Neuronal stem cell (in vitro differentiated cells): Measurements from ENCODE around the gene UFD1.
A peak's percentile ranks its signal among the peaks of the same experiment; 100 is the strongest.

Experiments used
- DNase-seq: peaks from one replicate; pipeline ENCODE4 v3.0.0-alpha.2; 2013; ENCODE audit warnings: low spot score
- H2AFZ ChIP-seq: one replicate; pipeline ENCODE4 v1.6.1; 2013; ENCODE audit warnings: mild to moderate bottlenecking, low read length, inconsistent platforms
- H2AK5ac ChIP-seq: 2 replicates; pipeline ENCODE4 v1.6.1; 2013; ENCODE audit warnings: low read depth, mild to moderate bottlenecking, inconsistent platforms, low read length, moderate library complexity, mixed read lengths
- H2BK120ac ChIP-seq: 2 replicates; pipeline ENCODE4 v1.6.1; 2013; ENCODE audit warnings: low read depth, mild to moderate bottlenecking, inconsistent platforms, low read length, moderate library complexity, mixed read lengths
- H2BK12ac ChIP-seq: one replicate; pipeline ENCODE4 v1.6.1; 2013; ENCODE audit warnings: low read length, inconsistent platforms
- H2BK15ac ChIP-seq: 2 replicates; pipeline ENCODE4 v1.6.1; 2013; ENCODE audit warnings: mild to moderate bottlenecking, low read length, inconsistent platforms, mixed read lengths
- H2BK5ac ChIP-seq: one replicate; pipeline ENCODE4 v1.6.1; 2013; ENCODE audit warnings: inconsistent platforms, mild to moderate bottlenecking, low read length, moderate library complexity
- H3K14ac ChIP-seq: one replicate; pipeline ENCODE4 v1.6.1; 2013; ENCODE audit warnings: low read length, inconsistent platforms
- H3K18ac ChIP-seq: 2 replicates; pipeline ENCODE4 v1.6.1; 2013; ENCODE audit warnings: low read length, inconsistent platforms
- H3K23ac ChIP-seq: 2 replicates; pipeline ENCODE4 v1.6.1; 2013; ENCODE audit warnings: low read depth, mild to moderate bottlenecking, mixed read lengths, low read length, inconsistent platforms; ENCODE audit not compliant: poor library complexity
- H3K27ac ChIP-seq: replicated peaks from 3 replicates; pipeline ENCODE4 v1.5.1; 2013; ENCODE audit warnings: low read length, inconsistent platforms
- H3K27me3 ChIP-seq, 3 experiments: 2 replicates each; pipeline ENCODE4 v1.6.1; 2013; ENCODE audit warnings: low read length in 3 of 3, mild to moderate bottlenecking in 2 of 3, inconsistent platforms in 1 of 3, low read depth in 1 of 3, mixed read lengths in 1 of 3, moderate library complexity in 1 of 3; ENCODE audit not compliant: control insufficient read depth in 3 of 3, insufficient read depth in 3 of 3
- H3K36me3 ChIP-seq, 2 donors: replicated peaks in 1 of 2; 2 replicates each; pipeline ENCODE4 v1.6.1; 2013; ENCODE audit warnings: low read length in 2 of 2; ENCODE audit not compliant: control insufficient read depth in 2 of 2, insufficient read depth in 2 of 2
- H3K4ac ChIP-seq: 2 replicates; pipeline ENCODE4 v1.6.1; 2013; ENCODE audit warnings: inconsistent platforms, mild to moderate bottlenecking, low read length, moderate library complexity
- H3K4me1 ChIP-seq, 2 donors: 1 replicate in 1 of 2; 2 replicates in 1 of 2; pipeline ENCODE4 v1.6.1; 2013; ENCODE audit warnings: low read length in 2 of 2, low read depth in 1 of 2; ENCODE audit not compliant: control insufficient read depth in 2 of 2, insufficient read depth in 1 of 2
- H3K4me2 ChIP-seq: one replicate; pipeline ENCODE4 v1.6.1; 2013; ENCODE audit warnings: mild to moderate bottlenecking, low read length, inconsistent platforms; ENCODE audit not compliant: insufficient read depth, poor library complexity, severe bottlenecking
- H3K4me3 ChIP-seq, 2 donors: 2 replicates each; pipeline ENCODE4 v1.5.1; 2013; ENCODE audit warnings: low read length in 2 of 2, mild to moderate bottlenecking in 2 of 2, inconsistent platforms in 1 of 2, moderate library complexity in 1 of 2
- H3K79me1 ChIP-seq: one replicate; pipeline ENCODE4 v1.6.1; 2013; ENCODE audit warnings: low read depth, mild to moderate bottlenecking, inconsistent platforms, low read length, moderate library complexity
- H3K9ac ChIP-seq: one replicate; pipeline ENCODE4 v1.6.1; 2013; ENCODE audit warnings: mild to moderate bottlenecking, low read depth, low read length, inconsistent platforms; ENCODE audit not compliant: poor library complexity
- H3K9me3 ChIP-seq, 2 donors: replicated peaks in 1 of 2; 2 replicates each; pipeline versions ENCODE3 to v1.6.1; 2013; ENCODE audit warnings: low read length in 2 of 2, mild to moderate bottlenecking in 2 of 2, inconsistent platforms in 1 of 2, low read depth in 1 of 2, mixed read lengths in 1 of 2, moderate library complexity in 1 of 2; ENCODE audit not compliant: control insufficient read depth in 2 of 2, insufficient read depth in 1 of 2
- H4K8ac ChIP-seq: one replicate; pipeline ENCODE4 v1.6.1; 2013; ENCODE audit warnings: low read depth, mild to moderate bottlenecking, inconsistent platforms, low read length, moderate library complexity
- H4K91ac ChIP-seq: one replicate; pipeline ENCODE4 v1.6.1; 2013; ENCODE audit warnings: low read length, low read depth, mild to moderate bottlenecking, inconsistent platforms; ENCODE audit not compliant: poor library complexity
- WGBS, 2 donors: extraction: QIAGEN DNeasy Blood & Tissue Kit; methylation state at CpG; one replicate each; pipeline ENCODE4 v1.1.7; 2013; ENCODE audit warnings: missing lambda C conversion rate in 2 of 2, mixed read lengths in 1 of 2; ENCODE audit not compliant: insufficient read length in 2 of 2, insufficient replicate concordance in 1 of 2; ENCODE audit errors: extremely low coverage in 2 of 2; 5-methylcytosine and 5-hydroxymethylcytosine counted together

UFD1 gene

DNA sequence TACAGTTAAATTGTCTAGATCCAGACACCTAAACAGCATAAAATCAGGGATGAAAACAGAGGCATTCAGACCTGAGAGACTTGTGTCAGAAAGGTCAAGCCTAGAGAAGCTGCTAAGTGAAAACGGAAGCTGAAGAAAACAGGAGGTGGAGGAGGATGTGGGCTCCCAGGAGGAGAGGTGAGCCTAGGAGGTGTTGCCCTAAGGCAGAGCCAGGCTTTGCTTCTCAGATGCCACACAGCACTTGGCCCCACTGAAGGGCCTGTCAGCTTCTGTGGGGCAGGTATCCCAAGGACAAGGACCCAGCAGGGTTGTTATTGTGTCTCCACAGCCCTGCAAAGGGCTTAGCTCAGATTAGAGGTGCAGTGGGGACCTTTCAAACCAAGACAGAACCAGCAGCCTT, 14.4 kb downstream of the UFD1 start:
- Histone ChIP-seq H4K91ac (no peak overlapping the region), H2BK15ac (no peak overlapping the region), H3K79me1 (peaks cover 2% of the 10 kb centered on the region), H3K23ac (no peak overlapping the region), H2BK5ac (no peak overlapping the region), H3K14ac (no peak overlapping the region), H3K4ac (no peak overlapping the region), H2AFZ (no peak overlapping the region), H3K36me3 (peaks cover 44 to 96% of the 10 kb centered on the region in 2 donors), H4K8ac (no peak overlapping the region), H2AK5ac (no peak overlapping the region), H3K27me3 (no peaks in the 10 kb centered on the region), H2BK12ac (no peak overlapping the region), H2BK120ac (no peak overlapping the region), H3K9ac (no peak overlapping the region), H3K4me2 (no peak overlapping the region), H3K4me3 (no peak overlapping the region), H3K18ac (no peak overlapping the region), H3K4me1 (peaks cover 0 to 2% of the 10 kb centered on the region in 2 donors), H3K27ac (no peak overlapping the region), H3K9me3 (peaks cover 0 to 3% of the 10 kb centered on the region in 2 donors)
- WGBS, 2 donors: no CpG with 5 or more reads among the region's 1 CpG
- no peak for DNase-seq

DNA sequence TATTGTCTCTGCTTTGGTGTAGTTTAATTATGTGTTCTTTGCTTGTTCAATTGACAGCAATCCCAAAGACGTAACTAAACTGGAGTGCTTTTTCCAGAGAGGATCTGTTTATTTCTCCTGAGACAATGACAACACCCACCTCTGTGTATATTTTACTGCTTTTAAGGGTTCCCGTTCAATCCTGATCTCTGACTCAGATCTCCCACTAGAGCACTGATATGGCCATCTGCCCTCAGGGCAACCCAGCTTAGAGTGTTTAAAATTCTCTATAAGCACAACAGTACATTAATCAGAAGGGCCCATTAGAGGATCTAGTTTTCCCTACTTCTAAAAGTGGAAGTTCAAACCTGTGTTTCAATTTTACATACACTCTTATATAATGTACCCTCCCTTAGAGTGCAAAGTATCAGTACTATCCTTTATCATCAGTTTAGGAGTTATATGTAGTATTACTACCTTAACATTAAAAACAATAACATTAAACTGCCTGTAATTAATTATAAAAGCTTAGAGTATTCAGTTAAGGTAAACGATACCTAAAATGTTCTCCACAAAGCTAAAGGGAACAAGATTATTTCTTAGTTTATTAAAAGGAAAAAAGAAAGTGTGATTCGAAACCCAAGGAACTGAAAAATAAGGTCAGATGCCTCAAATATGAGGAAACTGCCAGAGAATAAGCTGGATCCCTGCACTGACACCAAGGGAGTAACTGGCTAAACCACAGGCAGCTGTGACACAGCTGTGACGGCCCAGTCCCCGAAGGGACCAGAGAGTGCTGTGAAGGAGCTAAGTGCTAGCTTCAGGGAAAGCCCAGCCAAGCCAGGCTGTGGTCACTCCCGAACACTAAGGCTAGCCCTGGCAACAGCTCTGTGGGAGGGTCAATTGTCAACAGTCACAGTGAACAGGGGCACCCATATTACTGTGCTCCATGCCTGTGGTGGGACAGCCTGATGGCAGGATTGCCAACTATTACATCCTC, 15.2 kb downstream of the UFD1 start:
- H2BK15ac ChIP-seq: no peak overlapping the region
- no peak overlapping the region for H3K9ac ChIP-seq
- peaks cover 0 to 2% of the 10 kb centered on the region in 2 donors for H3K4me1 ChIP-seq
- H3K79me1 ChIP-seq: no peaks in the 10 kb centered on the region
- no peak overlapping the region for H2AK5ac ChIP-seq
- no peak overlapping the region for H3K27ac ChIP-seq
- no CpG with 5 or more reads among the region's 7 CpGs for WGBS, 2 donors
- peaks cover 0 to 3% of the 10 kb centered on the region in 2 donors for H3K9me3 ChIP-seq
- DNase-seq: no peak
- H3K4me3 ChIP-seq: peak overlapping the region in 1 of 2 donors; percentile 44
- no peak overlapping the region for H2BK12ac ChIP-seq
- no peak overlapping the region for H2AFZ ChIP-seq
- H2BK5ac ChIP-seq: no peak overlapping the region
- no peak overlapping the region for H3K4ac ChIP-seq
- no peak overlapping the region for H3K18ac ChIP-seq
- H4K91ac ChIP-seq: no peak overlapping the region
- no peak overlapping the region for H2BK120ac ChIP-seq
- no peak overlapping the region for H3K4me2 ChIP-seq
- H4K8ac ChIP-seq: no peak overlapping the region
- no peak overlapping the region for H3K14ac ChIP-seq
- no peak overlapping the region for H3K23ac ChIP-seq
- H3K36me3 ChIP-seq: peaks cover 37 to 93% of the 10 kb centered on the region in 2 donors
- H3K27me3 ChIP-seq: no peaks in the 10 kb centered on the region

GRCh38 chr22:19463008-19463407, 16.0 kb downstream of the UFD1 start:
- Histone ChIP-seq H3K23ac (no peak overlapping the region), H4K91ac (no peak overlapping the region), H3K79me1 (no peaks in the 10 kb centered on the region), H3K4me1 (peaks cover 0 to 2% of the 10 kb centered on the region in 2 donors), H2AFZ (no peak overlapping the region), H2BK5ac (no peak overlapping the region), H3K9ac (no peak overlapping the region), H2BK15ac (no peak overlapping the region), H2AK5ac (no peak overlapping the region), H3K36me3 (peaks cover 32 to 91% of the 10 kb centered on the region in 2 donors), H3K4ac (no peak overlapping the region), H3K4me3 (no peak overlapping the region), H3K27ac (no peak overlapping the region), H3K14ac (no peak overlapping the region), H2BK12ac (no peak overlapping the region), H3K9me3 (peaks cover 0 to 3% of the 10 kb centered on the region in 2 donors), H4K8ac (no peak overlapping the region), H2BK120ac (no peak overlapping the region), H3K18ac (no peak overlapping the region), H3K27me3 (no peaks in the 10 kb centered on the region), H3K4me2 (no peak overlapping the region)
- DNase-seq: no peak
- WGBS, 2 donors: no CpG with 5 or more reads among the region's 1 CpG

- no peak overlapping the region for H3K27ac ChIP-seq
- no peak overlapping the region for H3K4ac ChIP-seq
- H4K91ac ChIP-seq: no peak overlapping the region
- no peak overlapping the region for H2BK12ac ChIP-seq
- no peak for DNase-seq
- H2BK120ac ChIP-seq: no peak overlapping the region
- no peak overlapping the region for H2BK5ac ChIP-seq
- H2AK5ac ChIP-seq: no peak overlapping the region
- peaks cover 0 to 3% of the 10 kb centered on the region in 2 donors for H3K9me3 ChIP-seq
- WGBS, 2 donors: no CpG with 5 or more reads among the region's 1 CpG
- H2AFZ ChIP-seq: no peak overlapping the region
- no peak overlapping the region for H3K23ac ChIP-seq
- no peak overlapping the region for H3K14ac ChIP-seq
- H3K27me3 ChIP-seq: no peaks in the 10 kb centered on the region
- H3K36me3 ChIP-seq: peaks cover 27 to 91% of the 10 kb centered on the region in 2 donors
- H3K4me3 ChIP-seq: no peak overlapping the region
- no peak overlapping the region for H4K8ac ChIP-seq
- peaks cover 0 to 2% of the 10 kb centered on the region in 2 donors for H3K4me1 ChIP-seq
- H3K4me2 ChIP-seq: no peak overlapping the region
- H3K9ac ChIP-seq: no peak overlapping the region
- H3K18ac ChIP-seq: no peak overlapping the region
- H2BK15ac ChIP-seq: no peak overlapping the region
- no peaks in the 10 kb centered on the region for H3K79me1 ChIP-seq
Observed at GRCh38 chr22:19461506-19461905, 17.5 kb downstream of the UFD1 start.
